GM08714 (cell line): ENCODE data around the gene CDH23.

Experiments used
- H3K4me3 ChIP-seq: fragments of 200-500 bp; sonication (Bioruptor generic); 2 replicates; pipeline ENCODE4 v1.5.1; 2014; ENCODE audit warnings: mild to moderate bottlenecking, low read length, inconsistent platforms
- ZNF274 ChIP-seq: IDR thresholded peaks from 2 replicates; pipeline ENCODE4 v1.6.1; 2012; ENCODE audit warnings: mild to moderate bottlenecking, low read depth, low read length

Gene CDH23

DNA sequence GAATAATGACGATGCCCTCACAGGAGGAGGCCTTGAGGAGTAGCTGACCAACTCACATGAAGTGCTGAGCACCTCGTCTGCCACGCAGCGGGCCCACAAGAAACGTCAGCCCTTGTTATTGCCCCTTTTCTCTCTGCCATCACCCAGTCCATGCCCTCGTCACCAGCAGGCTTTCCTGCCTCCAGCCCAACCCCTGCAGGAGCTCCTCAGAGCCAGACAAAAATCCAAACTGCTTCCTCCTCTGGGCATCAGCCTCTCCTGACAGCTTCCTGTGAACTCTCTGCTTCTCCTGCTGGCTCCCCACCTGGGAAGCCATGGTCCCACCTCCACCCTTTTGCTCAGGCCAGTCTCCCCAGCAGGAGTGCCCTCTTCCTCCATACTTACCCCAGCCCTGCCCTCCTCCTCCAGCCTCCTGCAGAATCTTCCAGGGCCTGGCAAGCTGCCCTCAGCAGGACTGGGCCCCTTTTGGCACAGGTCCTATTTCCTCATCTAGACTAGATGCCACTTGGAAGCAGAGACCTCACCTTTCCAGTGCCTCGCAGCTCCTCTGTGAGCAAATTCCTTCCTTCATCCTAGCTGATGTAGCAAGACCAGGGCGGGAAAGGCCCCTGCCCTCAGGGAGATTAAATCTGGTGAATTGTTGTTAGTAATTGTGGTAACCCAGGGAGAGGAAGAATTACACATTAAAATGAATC, 207.8 kb downstream of the CDH23 start:
- no peak for TF ChIP-seq ZNF274
- no peak overlapping the region for H3K4me3 ChIP-seq

DNA sequence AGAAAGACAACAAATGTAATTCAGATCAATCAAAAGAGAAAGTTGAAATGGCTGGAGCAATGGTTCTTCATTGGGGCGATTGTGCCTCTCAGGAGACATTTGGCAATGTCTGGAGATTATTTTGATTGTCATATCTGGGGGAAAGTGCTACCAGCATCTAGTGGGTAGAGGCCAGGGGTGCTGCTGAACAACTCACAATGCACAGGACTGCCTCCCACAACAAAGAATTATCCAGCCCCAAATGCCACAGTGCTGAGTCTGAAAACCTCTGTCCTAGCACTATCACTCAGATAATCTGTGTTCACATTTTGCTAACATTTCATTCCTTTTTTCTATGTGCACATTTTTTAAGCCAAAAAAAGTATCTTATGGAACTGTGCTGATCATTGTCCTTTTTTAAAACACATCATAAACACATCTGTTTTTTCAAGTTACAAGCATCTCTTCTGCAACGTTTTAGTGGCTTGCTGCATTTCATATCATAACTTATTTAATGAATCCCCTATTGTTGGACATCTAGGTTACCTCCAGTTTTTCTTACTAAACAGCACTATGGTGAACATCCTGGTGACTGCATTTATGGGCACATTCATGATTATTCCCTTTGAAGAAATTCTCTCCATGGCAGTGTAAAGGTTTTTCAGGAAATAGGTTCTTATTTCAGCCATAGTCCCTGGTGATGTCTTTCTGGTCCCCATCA, 208.7 kb downstream of the CDH23 start:
- TF ChIP-seq ZNF274, result no peak
- no peak overlapping the region for H3K4me3 ChIP-seq

DNA sequence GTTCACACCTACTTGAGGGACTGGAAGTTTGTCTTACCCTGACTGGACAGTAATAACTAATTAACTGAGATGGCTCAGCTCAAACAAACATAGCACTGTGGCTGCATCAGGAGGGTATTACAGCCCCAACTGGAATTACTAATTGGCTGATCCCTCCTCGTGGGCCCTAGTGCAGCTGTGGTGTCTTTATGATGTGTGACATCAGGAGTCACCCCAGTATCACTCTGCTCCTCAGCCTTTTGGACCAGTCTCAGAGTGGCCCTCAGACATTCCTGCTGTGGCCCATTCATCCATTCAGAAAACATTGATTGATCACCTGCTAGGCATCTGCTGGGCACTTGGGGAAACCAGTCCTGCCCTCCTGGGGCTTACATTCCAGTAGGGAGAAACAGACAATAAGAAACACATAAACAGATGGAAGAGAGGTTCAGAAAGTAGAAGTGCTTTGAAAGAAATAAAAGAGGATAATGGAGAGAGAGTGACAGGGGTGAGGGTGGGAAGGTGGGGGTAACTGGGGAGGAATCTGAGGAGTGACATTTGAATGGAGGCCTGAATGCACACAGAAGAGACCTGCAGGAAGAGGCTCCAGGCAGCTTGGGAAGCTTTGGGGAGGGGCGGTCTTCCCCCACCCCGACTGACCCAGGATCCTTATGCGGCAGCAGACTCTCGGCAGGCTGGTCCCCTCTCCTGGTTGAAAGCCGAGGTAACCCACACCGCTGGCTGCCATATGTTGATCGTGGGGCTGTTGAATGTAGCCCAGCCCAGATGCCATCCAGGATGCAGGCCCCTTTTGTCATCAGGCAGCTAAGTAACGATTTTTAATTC, 209.7 kb downstream of the CDH23 start:
- TF ChIP-seq ZNF274, result no peak

DNA sequence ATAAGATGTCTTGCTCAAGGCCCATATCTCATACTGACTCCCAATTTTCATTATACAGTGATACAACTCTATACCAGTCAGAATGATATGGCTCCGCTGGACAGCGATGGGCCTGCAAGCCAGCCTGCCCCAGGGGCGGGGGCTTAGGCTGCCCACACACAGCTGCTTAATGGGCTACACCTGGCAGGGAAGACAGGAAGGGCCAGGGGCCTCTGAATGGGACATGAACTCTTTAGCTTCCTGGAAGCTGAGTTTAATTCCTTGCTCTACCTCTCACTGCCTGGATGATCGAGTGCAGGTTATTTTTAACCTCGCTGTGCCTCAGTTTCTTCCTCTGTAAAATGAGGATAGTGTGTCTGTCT, 210.3 kb downstream of the CDH23 start:
- no peak overlapping the region for H3K4me3 ChIP-seq
- TF ChIP-seq ZNF274, result no peak

More for the DNA sequence above, 209.7 kb downstream of the CDH23 start:
- H3K4me3 ChIP-seq, result no peak overlapping the region

DNA sequence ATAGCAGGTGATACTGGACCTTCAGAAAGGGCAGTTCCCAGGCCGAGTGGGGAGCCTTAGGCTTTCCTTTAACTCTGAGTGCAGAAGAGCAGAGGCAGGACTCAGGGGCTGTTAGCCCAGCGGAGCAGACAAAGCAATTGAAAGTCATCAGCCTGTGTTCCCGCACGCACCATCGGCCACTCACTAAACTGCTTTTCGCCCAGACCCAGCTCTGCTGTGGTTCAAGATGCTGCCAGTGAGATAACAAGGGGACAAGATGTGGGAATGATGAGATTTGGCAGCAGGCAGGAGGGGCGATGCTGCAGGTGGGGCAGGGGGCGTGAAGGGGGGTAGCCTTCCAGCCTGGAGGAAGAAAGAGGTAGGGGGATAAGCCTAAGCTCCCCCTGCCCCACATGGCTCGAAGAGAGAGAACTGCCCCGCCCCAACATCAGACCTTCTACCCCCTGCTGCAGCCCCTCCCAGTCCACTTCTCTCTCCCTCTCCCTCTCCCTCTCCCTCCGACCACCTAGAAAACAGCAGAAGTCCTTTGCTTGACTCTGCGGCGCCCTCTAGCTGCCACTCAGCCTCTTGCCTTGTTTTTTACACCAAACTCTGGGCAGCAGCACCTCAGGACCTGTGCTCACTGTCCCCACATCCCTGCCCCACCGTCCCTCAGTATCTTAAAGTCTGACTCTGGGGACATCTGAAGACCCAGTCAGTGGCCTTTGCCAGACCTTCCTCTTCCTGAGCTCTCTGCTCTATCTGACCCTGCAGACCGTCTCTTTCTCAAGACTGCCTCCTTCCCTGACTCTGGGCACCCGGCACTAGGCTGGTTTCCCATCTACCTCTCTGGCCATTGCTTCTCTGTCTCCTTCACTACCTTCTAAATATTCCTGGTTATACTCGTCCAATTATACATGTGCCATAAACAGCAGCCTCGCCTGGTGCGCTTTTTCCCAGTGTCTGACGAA, 212.4 kb downstream of the CDH23 start:
- TF ChIP-seq ZNF274, result no peak

DNA sequence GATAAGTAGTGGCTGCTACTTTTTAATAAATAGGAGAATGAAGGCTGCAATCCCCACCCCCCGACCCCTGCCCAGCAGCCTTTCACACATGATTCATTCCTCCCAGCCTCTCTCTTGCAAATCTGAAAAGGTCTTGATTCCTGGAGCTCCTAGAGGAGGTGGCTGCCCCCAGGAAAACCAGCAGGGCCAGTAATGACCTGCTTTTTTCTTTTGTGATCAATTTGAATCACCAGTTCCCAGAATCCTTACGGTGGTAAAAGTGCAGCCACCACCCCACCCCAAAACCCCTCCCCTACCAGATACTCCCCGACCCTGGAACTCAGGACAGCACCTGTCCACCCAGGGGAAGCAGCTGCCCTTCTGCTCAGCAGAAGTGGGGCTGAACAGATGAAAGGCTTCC, 213.9 kb downstream of the CDH23 start:
- H3K4me3 ChIP-seq, result no peak overlapping the region
- no peak for TF ChIP-seq ZNF274

More for the DNA sequence above, 212.4 kb downstream of the CDH23 start:
- no peak overlapping the region for H3K4me3 ChIP-seq

DNA sequence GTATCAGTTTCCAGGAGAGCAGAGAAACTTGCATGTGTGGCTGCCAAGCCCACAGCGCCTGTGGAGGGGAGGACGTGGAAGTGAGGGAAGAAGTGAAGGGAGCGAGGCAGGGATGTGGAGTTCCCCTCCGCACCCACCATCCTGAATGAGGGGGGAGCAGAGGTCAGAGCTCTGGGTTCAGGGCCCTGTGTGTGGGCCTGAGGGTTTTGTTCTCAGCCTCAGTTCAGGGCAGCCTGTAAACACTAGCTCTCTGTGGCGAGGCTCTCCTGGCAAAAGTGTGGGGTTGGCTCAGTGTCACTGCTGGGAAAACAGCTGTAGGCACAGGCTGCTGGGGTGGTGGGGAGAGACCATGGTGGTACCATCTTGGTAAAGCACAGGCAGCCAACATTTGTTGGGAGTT, 214.4 kb downstream of the CDH23 start:
- no peak overlapping the region for H3K4me3 ChIP-seq
- TF ChIP-seq ZNF274, result no peak

DNA sequence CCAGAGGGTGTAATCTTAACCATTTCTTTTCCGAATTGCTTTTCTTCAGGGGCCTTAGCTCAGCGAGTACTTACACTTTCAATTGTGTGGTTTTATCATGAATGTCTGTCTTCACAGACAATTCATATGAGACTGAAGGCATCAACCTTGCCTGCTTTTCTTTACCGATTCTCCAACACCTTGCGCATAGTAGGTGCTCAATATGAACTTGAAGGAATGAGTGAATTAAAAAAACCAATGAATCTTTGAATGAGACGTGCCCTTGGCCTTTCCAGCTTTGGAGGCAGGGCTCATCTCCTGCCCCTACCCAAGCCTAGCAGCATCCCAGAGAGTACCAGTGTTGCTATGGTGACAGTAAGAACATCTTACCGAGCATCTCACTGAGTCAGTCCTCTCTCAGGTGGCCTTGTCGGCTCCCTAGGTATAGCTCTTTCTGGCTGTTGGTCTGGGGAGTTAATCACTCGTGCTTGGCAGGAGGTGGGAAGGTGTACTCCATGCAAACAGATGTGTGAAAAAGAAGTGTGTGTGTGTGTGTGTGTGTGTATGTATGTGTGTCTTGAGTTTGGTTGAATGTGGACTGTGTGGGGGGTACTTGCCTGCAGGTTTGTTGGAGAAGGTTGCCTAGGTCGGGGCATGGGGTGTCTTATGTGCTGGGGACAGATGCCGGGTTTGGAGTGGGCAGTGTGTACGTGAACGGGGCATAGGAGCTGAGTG, 215.1 kb downstream of the CDH23 start:
- no peak for TF ChIP-seq ZNF274
- no peak overlapping the region for H3K4me3 ChIP-seq

DNA sequence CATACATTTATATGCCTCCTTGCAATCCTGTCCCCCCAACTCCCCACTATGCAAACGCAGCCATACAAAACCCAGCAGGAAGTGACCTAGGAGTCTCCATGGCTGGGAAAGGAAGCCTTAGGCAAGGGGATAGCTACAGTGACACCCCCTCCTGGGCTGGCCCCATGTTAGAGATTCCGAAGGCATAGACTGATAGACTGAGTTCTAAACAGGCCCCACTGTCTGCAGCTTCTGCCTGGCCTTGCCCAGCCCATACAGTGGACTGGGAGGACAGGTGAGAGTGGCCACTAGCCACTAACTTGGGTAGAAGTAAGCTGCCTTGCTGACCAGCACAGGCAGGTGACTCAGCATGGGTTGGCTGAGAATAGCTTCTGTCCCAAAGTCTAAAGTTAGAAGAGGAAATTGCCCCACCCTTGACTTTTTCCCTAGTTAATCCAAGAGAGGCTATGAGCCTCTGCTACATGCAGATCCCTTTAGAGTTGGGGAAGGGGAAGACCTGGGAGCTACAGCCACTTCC, 216.6 kb downstream of the CDH23 start:
- TF ChIP-seq ZNF274, result no peak

DNA sequence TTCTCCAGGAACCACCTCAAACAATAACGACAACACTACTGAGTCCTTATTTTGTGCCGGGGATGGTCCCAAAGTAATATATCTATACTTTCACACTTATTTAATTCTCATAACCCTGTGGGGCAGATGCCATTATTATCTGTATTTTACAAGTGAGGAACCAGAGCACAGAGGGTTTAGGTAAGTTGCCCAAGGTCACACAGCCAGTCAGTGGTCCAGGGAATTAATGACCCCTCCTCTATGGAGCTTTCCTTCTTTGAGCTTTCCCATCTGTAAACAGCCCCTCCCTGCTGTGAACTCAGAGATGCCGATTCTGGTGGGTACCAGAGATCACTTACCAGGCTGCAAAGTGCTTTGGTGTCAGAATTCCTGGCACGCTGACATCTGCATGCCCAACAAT, 217.2 kb downstream of the CDH23 start:
- TF ChIP-seq ZNF274, result no peak
- no peak overlapping the region for H3K4me3 ChIP-seq

More for the DNA sequence above, 216.6 kb downstream of the CDH23 start:
- H3K4me3 ChIP-seq, result no peak overlapping the region

DNA sequence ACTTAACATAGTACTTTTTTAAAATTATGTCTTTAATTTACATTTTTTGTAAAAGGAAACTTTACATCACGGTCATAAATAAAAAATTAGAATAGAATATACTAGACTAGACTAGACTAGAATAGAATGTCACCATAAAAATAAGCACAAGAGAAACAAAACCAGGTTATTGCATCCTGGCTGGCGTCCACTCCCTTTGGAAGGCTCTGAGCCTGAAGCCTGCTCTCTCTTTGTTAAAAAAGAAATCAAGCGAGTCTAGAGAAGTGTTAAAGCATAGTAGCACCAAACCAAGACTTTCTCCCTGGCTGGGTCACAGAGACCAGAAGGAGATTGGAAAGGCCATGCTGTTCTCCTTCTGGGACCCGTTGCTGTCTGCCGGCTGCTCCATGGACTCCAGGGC, 218.2 kb downstream of the CDH23 start:
- H3K4me3 ChIP-seq, result no peak overlapping the region
- TF ChIP-seq ZNF274, result no peak

DNA sequence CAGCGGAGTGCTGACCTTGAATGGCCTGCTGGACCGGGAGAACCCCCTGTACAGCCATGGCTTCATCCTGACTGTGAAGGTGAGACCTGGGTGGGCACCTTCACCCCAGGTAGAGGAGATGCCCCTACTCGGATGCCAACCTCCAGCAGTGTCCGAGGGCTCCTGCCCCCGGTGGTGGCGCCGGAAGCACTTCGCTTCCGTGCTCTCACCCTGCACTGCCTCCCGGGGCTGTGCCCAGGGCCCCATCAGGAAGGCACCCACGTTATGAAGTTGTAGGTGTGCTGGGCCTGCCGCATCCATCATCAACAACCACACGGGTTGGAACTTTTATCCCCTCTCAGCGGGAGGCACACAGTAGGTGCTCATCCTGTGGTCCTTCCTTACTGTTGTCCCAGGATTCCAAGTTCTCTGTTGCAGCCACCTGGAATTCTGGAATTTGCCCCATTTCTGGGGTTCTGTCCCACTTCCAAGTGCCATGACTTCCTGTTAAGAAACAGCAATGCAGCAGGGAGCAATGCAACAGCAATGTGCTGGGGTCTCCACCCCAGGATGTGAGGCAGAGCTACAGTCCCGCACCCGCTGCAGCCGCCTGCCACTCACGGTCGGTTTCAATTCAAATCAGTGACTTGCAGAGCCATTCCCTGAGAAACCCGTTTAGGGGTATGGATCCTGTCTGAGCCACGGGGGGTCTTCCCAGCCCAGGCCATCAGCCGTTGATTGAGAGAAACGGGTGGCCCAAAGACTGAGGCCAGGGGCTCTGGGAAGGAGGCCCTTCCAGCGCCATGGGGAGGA, 219.0 kb downstream of the CDH23 start:
- TF ChIP-seq ZNF274, result no peak
- no peak overlapping the region for H3K4me3 ChIP-seq
